GM19455 (cell line): ENCODE results near the gene P2RX4.
"Not testable (repeated sequence)": the region's sequence is repeated elsewhere in the genome, so short reads cannot be mapped to it uniquely, and the experiment has no call there.

Source experiments
- ATAC-seq: cut with Tn5 transposase; IDR thresholded peaks from one replicate; pipeline ENCODE4 v1.9.1; 2021; ENCODE audit not compliant: unreplicated experiment

Gene P2RX4

DNA sequence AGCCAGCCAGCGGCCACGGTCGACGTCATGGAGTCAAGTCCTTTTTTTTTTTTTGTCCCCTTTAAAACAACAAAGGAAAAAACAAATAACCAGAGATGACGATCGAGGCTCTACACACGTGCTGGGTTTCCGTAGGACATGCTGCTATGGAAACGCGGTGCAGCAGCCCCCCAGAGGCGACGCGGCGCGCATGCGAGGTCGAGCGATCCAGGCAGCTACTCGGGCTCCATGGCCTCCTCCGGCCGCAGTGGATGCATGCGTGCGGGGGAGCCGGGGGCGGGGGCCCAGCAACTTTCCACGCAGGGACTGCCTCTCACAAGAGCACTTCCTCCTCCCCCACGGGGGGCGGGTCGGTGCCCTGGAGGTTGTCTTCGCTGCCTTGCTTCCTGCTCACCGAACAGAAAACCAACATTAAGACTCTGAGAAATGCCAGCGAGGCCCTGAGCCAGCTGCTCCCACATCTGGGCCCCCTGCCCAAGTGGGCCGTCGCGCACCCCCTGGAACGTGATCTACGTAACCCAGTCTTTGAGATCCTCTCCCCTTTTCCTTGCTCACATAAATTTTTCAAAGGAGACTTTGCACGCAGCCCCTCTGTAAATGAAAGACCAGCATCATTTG lies 30.7 kb downstream of the P2RX4 start:
- ATAC-seq = no peak

DNA sequence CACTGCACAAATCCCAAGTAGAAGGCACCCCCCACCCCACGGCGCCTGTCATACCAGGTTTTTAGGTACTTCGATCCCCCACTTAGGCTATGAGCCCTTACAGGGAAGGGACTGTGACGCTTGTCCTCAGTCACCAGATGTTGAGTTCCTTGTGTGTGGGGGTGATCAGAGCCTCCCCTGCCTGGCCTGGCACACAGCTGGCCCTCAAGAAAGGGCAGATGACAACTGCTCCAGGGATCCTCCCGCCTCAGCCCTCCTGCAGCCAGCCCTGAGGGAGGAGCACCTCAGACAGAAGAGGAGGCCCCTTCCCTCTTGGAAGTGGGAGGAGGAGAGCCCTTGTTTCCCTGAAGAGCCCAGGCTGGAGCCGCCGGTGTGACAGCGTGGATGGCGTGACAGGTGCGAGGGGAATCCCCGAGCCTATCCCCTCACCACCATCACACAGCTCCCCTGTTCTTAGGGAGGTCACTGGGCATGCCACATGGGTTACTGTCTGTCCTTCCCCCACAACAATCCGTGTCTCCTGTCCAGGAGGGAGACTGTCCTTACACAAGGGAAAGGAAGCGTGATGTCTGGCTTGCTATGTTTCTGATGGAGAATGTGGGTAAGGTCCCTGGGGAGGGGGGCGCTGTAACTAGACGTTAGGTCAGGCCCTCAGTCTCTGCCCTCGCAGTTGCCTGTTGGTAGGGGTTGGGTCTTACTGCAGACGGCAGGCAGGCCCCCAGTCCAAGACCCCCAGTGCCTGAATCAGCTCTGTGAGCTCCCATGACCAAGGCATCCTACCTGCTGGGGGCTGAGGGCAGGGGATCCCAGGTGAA lies 31.4 kb downstream of the P2RX4 start:
- ATAC-seq = no peak

DNA sequence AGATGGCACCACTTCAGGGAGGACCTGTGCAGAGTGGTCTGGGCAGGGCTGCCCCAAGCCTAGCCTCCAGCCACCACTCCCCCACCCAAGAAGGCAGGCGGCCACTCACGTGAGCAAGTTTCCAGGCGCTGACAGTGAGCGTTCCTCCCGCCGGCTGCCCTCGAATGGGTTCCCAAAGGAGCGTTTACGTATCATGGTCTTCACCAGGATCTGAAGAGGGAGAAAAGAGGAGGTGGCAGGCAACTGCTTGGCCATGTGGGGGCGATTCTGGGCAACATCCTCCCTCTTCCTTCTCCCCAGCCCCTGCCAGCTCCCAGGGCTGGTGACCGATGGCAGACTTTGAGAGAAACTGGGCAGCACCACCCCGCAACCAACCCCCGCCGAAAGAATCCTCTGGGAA lies 35.1 kb downstream of the P2RX4 start:
- no peak for ATAC-seq

DNA sequence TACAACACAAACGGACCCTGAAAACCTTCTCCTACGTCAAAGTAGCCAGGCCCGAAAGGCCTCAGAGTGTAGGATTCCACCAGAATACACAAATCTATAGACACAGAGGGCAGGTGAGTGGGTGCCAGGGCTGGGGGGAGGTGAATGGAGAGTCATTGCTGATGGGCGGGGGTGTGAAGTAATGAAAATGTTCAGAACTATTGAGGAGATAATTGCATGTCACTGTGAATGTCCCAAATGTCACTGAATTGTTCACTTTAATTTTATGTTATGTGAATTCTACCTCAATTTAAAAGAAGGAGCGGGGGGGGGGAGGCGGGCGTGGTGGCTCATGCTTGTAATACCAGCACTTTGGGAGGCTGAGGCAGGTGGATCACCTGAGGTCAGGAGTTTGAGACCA lies 36.0 kb downstream of the P2RX4 start:
- ATAC-seq = no peak

- ATAC-seq = no peak
These were observed 37.1 kb downstream of the P2RX4 start for GRCh38 chr12:121246893-121247557.

DNA sequence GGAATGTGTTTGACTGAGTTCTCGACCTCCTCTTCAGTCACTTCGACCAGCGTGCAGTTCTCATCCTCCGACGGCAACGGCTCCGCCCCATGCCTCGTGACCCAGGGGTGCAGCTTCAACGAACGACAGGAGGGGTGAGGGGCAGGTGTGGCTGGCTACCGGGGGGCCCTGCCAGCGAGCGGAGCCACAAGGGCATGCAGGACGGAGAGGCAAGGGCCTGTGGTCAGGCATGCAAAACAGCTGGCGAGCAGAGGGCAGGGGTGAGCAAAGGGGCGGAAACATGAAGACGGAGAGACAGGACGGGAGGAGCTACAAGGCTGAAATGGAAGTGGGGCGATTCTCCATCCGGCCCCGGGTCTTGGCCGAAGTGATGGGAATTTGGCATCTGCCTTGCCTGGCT lies 38.7 kb downstream of the P2RX4 start:
- ATAC-seq = peak; percentile 75

- no peak for ATAC-seq
These were observed 40.4 kb downstream of the P2RX4 start for GRCh38 chr12:121250359-121250758.

- ATAC-seq = no peak
These were observed 41.9 kb downstream of the P2RX4 start for GRCh38 chr12:121251838-121252237.

DNA sequence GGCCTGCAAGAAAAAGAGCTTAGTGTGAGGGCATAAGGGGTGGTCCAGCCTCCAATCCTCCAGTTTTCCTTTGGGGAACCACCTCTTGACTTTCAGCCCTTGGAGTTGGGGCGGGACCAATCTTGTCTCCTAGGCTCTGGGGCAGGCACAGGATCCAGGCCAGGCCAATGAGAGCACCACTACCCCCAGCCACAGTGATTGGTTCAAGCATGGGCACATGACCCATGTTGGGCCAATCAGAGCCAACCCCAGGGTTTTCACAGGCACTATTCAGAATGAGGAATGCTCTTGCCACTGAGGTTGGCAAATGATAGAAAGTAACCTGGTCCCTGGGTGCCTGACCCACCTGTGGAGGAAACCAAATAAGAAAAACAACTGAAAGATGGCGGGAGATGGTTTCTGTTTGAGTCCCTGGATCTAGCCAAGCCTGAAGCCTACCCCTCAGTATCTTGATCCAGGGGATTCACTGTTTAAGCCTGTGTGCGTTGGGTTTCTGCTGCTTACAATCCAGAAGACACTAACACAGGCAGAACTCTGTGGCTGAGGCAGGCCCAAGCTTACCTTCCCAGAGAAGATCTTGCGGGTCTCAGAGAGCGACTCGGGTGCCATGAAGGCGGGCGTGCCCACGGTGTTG lies 42.9 kb downstream of the P2RX4 start:
- ATAC-seq = no peak

GRCh38 chr12:121253638-121254335 lies 43.9 kb downstream of the P2RX4 start:
- ATAC-seq = no peak

GRCh38 chr12:121255433-121255832 lies 45.5 kb downstream of the P2RX4 start:
- ATAC-seq = no peak

GRCh38 chr12:121257704-121258449 lies 47.9 kb downstream of the P2RX4 start:
- not testable (repeated sequence) for ATAC-seq

DNA sequence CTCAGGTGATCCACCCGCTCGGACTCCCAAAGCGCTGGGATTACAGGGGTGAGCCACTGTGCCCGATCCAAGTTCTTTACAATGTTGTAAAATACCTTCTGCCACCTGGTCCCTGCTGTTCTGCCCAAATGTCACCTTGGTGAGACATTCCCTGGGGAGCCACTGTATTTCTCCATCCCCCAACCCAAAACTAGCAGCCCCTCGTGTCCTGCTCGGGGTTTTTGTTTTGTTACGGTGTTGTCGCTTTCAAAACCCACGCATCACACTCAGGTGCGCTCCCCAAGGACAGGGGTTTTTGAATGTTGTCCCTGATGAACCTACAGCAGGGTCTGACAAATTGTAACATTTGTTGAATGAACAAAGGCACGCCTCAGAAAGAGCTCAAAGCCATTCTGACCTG lies 49.1 kb downstream of the P2RX4 start:
- no peak for ATAC-seq

GRCh38 chr12:121260091-121260490 lies 50.2 kb downstream of the P2RX4 start:
- no peak for ATAC-seq

GRCh38 chr12:121261398-121261797 lies 51.5 kb downstream of the P2RX4 start:
- ATAC-seq = no peak

GRCh38 chr12:121263206-121263935 lies 53.4 kb downstream of the P2RX4 start:
- no peak for ATAC-seq

DNA sequence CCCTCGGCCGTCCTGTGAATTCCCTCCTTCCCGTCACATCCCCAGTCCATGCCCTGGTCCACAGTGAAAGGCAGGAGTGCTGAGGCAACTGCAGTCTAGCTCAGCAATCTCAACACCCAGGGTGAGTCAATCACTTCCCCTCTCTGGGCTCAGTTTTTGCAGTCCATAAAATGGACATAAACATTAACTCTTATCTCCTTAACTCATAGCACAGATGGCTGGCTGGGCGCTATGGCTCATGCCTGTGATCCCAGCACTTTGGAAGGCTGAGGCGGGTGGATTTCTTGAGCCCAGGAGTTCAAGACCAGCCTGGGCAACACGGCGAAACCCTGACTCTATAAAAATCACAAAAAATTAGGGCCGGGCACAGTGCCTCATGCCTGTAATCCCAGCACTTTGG lies 54.2 kb downstream of the P2RX4 start:
- no peak for ATAC-seq

- no peak for ATAC-seq
These were observed 55.1 kb downstream of the P2RX4 start for GRCh38 chr12:121264951-121265515.

GRCh38 chr12:121267822-121268221 lies 57.9 kb downstream of the P2RX4 start:
- no peak for ATAC-seq
